ENCODE data around the gene SUPT20H. TPM values are rescaled to one million over a fixed set of nuclear protein-coding genes. Genes with fewer than 3 reads are reported as not detected.

The SUPT20H gene
- total and polyA plus RNA-seq, 2 experiments from 2014 or later: 68.7 to 98.2 TPM

GRCh38 chr13:37037241-37037640, 22.2 kb downstream of the SUPT20H start:
- no peak overlapping the region for H2AFZ ChIP-seq
- Mint-ChIP-seq H3K4me1 (no peaks in the 10 kb centered on the region), H3K27me3 (ENCODE audit: insufficient read depth, low read depth, poor library complexity) (no peaks in the 10 kb centered on the region), H3K4me3 (no peak overlapping the region), H3K27ac (no peak overlapping the region), H3K36me3 (ENCODE audit: low read depth) (peaks cover 85% of the 10 kb centered on the region), H3K9me3 (no peaks in the 10 kb centered on the region)
- no peak for TF ChIP-seq NANOG (IDR thresholded peaks at IDR 0.05; ENCODE audit: borderline replicate concordance)
- TF ChIP-seq ETS1 (IDR thresholded peaks at IDR 0.05): no peak
- no peak for TF ChIP-seq ZNF331 (CRISPR knock-in tag; IDR thresholded peaks at IDR 0.05; ENCODE audit: low read depth)
- TF ChIP-seq ZNF114 (CRISPR knock-in tag; IDR thresholded peaks at IDR 0.05): no peak
- TF ChIP-seq CREB1 (CRISPR knock-in tag; IDR thresholded peaks at IDR 0.05; ENCODE audit: low read depth): no peak
- no peak for TF ChIP-seq CTCF (conservative IDR thresholded peaks at IDR 0.05; ENCODE audit: low read depth in 2 of 2)
- TF ChIP-seq ZNF462 (CRISPR knock-in tag; IDR thresholded peaks at IDR 0.05): no peak
- no peaks in the 10 kb centered on the region for H3K4me1 ChIP-seq (ENCODE audit: insufficient read depth)
- peaks cover 4% of the 10 kb centered on the region; the same call in 1 of the 2 replicates for H3K79me2 ChIP-seq (replicated peaks; ENCODE audit: insufficient read depth)
- no peaks in the 10 kb centered on the region for H3F3A ChIP-seq (replicated peaks; ENCODE audit: low read depth)
- no peak overlapping the region for H3K4me3 ChIP-seq
- no peaks in the 10 kb centered on the region for H3K27me3 ChIP-seq (ENCODE audit: insufficient read depth)
- H3K9me2 ChIP-seq (ENCODE audit: insufficient read depth): no peaks in the 10 kb centered on the region
- peaks cover 14% of the 10 kb centered on the region; the same call in 1 of the 2 replicates for H4K20me1 ChIP-seq (replicated peaks; ENCODE audit: insufficient read depth)
- ATAC-seq: no peak
- peaks cover 60% of the 10 kb centered on the region for H3K36me3 ChIP-seq (ENCODE audit: insufficient read depth)
- H3K27ac ChIP-seq (ENCODE audit: low read depth): no peak overlapping the region
- no peak for DNase-seq (ENCODE audit: low spot score)
- no peak overlapping the region for H3K4me2 ChIP-seq
